ENCODE measurements around the gene NME7.

Gene NME7

DNA sequence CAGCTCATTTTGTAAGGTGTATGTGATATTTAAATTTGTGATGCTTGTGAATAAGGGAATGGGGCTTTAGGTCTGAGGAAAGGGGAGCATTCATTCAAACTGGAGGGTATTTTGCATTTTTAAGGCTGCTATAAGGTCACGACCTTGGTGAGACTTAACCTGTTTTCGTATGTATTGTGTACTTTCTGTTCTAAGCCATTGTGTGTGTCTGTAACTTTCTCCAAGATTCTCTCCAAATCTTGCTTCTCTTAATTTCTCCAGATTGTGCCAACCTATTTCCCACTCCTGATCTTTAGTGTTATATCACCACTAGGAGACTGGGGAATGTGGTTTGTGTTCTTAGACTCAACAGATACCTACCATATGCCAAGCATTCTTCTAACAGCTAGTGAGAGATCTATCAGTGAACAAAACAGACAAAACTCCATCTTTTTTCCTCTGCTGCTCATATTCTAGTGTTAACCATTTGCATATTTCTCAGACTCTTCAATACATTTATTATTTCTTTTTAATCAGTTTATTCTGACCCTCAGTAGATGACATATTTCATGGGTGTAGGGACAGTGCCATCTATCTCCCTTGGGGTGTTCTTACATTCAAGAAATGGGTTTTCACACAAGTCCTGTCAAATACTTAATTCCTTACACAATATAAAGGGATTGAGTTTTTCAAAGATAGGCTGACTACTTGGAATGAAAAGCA, 233.6 kb downstream of the NME7 start:
- no peak for TF ChIP-seq EZH2phosphoT487 (IDR thresholded peaks at IDR 0.05; ENCODE audit: borderline replicate concordance)
- TF ChIP-seq, protein P1, sequence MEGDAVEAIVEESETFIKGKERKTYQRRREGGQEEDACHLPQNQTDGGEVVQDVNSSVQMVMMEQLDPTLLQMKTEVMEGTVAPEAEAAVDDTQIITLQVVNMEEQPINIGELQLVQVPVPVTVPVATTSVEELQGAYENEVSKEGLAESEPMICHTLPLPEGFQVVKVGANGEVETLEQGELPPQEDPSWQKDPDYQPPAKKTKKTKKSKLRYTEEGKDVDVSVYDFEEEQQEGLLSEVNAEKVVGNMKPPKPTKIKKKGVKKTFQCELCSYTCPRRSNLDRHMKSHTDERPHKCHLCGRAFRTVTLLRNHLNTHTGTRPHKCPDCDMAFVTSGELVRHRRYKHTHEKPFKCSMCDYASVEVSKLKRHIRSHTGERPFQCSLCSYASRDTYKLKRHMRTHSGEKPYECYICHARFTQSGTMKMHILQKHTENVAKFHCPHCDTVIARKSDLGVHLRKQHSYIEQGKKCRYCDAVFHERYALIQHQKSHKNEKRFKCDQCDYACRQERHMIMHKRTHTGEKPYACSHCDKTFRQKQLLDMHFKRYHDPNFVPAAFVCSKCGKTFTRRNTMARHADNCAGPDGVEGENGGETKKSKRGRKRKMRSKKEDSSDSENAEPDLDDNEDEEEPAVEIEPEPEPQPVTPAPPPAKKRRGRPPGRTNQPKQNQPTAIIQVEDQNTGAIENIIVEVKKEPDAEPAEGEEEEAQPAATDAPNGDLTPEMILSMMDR (conservative IDR thresholded peaks at IDR 0.05; ENCODE audit: low read length): peak; percentile 54
- H3K4me2 ChIP-seq (ENCODE audit: low read depth, low read length, poor library complexity, severe bottlenecking): no peak overlapping the region
- H3K4me1 ChIP-seq (ENCODE audit: insufficient read depth, low read length, poor library complexity, severe bottlenecking): no peaks in the 10 kb centered on the region
- no peaks in the 10 kb centered on the region for H3K9me3 ChIP-seq (ENCODE audit: insufficient read depth, low read depth, low read length)
- H3K4me3 ChIP-seq (ENCODE audit: low read length, poor library complexity, severe bottlenecking): no peak overlapping the region
- H3K9me2 ChIP-seq (replicated peaks; ENCODE audit: low read depth, low read length): no peaks in the 10 kb centered on the region
- no peak overlapping the region for H2AFZ ChIP-seq (ENCODE audit: low read length)
- H4K20me1 ChIP-seq (ENCODE audit: insufficient read depth, low read length, poor library complexity, severe bottlenecking): no peaks in the 10 kb centered on the region
- no peak overlapping the region for H3K9ac ChIP-seq (ENCODE audit: low read depth, low read length, poor library complexity, severe bottlenecking)
- no peaks in the 10 kb centered on the region for H3K79me2 ChIP-seq (ENCODE audit: insufficient read depth, low read length)
- H3K27me3 ChIP-seq (ENCODE audit: insufficient read depth, low read length, poor library complexity, severe bottlenecking): no peaks in the 10 kb centered on the region
- no peaks in the 10 kb centered on the region for H3F3A ChIP-seq (ENCODE audit: low read depth)
- H3K36me3 ChIP-seq (ENCODE audit: insufficient read depth, low read length): peaks cover 31% of the 10 kb centered on the region; the same call in 1 of the 2 replicates

DNA sequence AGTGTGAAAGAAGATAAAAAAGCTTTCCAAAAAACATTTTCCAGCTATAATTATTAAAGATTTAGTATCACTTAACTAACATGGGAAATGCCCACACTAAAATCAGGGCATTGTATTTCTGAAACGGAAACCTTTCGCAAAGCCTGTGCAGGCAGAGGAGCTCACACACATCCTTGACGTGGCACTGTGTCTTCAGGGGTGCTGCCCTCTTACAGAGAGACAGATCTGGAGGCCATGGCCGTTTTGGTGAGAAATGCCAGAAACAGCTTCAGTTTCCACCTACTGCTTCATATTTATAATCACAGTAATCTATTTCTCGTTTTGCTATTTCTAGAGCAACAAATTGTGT, 234.4 kb downstream of the NME7 start:
- H3K9me3 ChIP-seq (ENCODE audit: insufficient read depth, low read depth, low read length): no peaks in the 10 kb centered on the region
- no peaks in the 10 kb centered on the region for H3K27me3 ChIP-seq (ENCODE audit: insufficient read depth, low read length, poor library complexity, severe bottlenecking)
- no peaks in the 10 kb centered on the region for H3K79me2 ChIP-seq (ENCODE audit: insufficient read depth, low read length)
- H3K36me3 ChIP-seq (ENCODE audit: insufficient read depth, low read length): peaks cover 38% of the 10 kb centered on the region; the same call in 1 of the 2 replicates
- no peak overlapping the region for H3K4me2 ChIP-seq (ENCODE audit: low read depth, low read length, poor library complexity, severe bottlenecking)
- no peak overlapping the region for H2AFZ ChIP-seq (ENCODE audit: low read length)
- no peaks in the 10 kb centered on the region for H3K9me2 ChIP-seq (replicated peaks; ENCODE audit: low read depth, low read length)
- no peaks in the 10 kb centered on the region for H4K20me1 ChIP-seq (ENCODE audit: insufficient read depth, low read length, poor library complexity, severe bottlenecking)
- H3K4me3 ChIP-seq (ENCODE audit: low read length, poor library complexity, severe bottlenecking): no peak overlapping the region
- H3K9ac ChIP-seq (ENCODE audit: low read depth, low read length, poor library complexity, severe bottlenecking): no peak overlapping the region
- no peaks in the 10 kb centered on the region for H3F3A ChIP-seq (ENCODE audit: low read depth)
- TF ChIP-seq, protein P1 (conservative IDR thresholded peaks at IDR 0.05; ENCODE audit: low read length): no peak
- no peak for TF ChIP-seq EZH2phosphoT487 (IDR thresholded peaks at IDR 0.05; ENCODE audit: borderline replicate concordance)
- H3K4me1 ChIP-seq (ENCODE audit: insufficient read depth, low read length, poor library complexity, severe bottlenecking): no peaks in the 10 kb centered on the region

DNA sequence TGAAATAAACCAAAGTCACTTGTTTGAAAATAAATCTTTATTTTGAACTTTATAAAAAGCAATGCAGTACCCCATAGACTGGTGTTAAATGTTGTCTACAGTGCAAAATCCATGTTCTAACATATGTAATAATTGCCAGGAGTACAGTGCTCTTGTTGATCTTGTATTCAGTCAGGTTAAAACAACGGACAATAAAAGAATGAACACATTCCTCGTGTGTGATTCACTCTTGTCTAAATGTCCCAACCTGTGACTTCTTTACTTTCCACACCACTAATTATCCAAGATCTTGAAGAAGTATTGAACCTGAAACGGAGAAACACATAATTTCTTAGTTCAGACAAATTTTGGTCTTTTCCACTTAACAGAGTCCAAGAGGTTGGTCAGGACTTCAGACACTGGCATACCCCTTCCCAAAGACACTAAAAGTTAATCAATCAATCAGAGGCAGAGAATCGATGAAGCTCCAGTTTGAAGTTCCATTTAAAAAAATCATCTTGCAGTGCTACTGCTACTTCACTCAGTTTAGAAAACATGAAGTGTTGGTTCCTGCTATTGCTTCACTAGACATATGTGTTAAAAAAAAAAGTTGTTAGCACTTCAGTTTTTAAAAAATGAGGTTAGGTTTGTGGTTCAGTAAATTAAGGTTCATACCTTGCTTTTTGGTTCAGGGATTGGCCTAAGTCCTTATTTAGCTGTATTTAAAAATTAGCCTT, 234.9 kb downstream of the NME7 start:
- no peaks in the 10 kb centered on the region for H3F3A ChIP-seq (ENCODE audit: low read depth)
- no peaks in the 10 kb centered on the region for H3K9me2 ChIP-seq (replicated peaks; ENCODE audit: low read depth, low read length)
- H2AFZ ChIP-seq (ENCODE audit: low read length): no peak overlapping the region
- H4K20me1 ChIP-seq (ENCODE audit: insufficient read depth, low read length, poor library complexity, severe bottlenecking): no peaks in the 10 kb centered on the region
- no peak overlapping the region for H3K4me2 ChIP-seq (ENCODE audit: low read depth, low read length, poor library complexity, severe bottlenecking)
- TF ChIP-seq EZH2phosphoT487 (IDR thresholded peaks at IDR 0.05; ENCODE audit: borderline replicate concordance): no peak
- TF ChIP-seq, protein P1 (conservative IDR thresholded peaks at IDR 0.05; ENCODE audit: low read length): no peak
- no peaks in the 10 kb centered on the region for H3K9me3 ChIP-seq (ENCODE audit: insufficient read depth, low read depth, low read length)
- H3K4me1 ChIP-seq (ENCODE audit: insufficient read depth, low read length, poor library complexity, severe bottlenecking): no peaks in the 10 kb centered on the region
- no peak overlapping the region for H3K9ac ChIP-seq (ENCODE audit: low read depth, low read length, poor library complexity, severe bottlenecking)
- peaks cover 43% of the 10 kb centered on the region; the same call in 1 of the 2 replicates for H3K36me3 ChIP-seq (ENCODE audit: insufficient read depth, low read length)
- H3K27me3 ChIP-seq (ENCODE audit: insufficient read depth, low read length, poor library complexity, severe bottlenecking): no peaks in the 10 kb centered on the region
- H3K79me2 ChIP-seq (ENCODE audit: insufficient read depth, low read length): no peaks in the 10 kb centered on the region
- H3K4me3 ChIP-seq (ENCODE audit: low read length, poor library complexity, severe bottlenecking): no peak overlapping the region

All from Loucy (cell line).